ENCODE results near the gene AUTS2. TPM values are rescaled to one million over a fixed set of nuclear protein-coding genes. Genes with fewer than 3 reads are reported as not detected.

The AUTS2 gene
- polyA plus RNA-seq, 3 donors = 0.08 to 0.35 TPM; not detected in 1

DNA sequence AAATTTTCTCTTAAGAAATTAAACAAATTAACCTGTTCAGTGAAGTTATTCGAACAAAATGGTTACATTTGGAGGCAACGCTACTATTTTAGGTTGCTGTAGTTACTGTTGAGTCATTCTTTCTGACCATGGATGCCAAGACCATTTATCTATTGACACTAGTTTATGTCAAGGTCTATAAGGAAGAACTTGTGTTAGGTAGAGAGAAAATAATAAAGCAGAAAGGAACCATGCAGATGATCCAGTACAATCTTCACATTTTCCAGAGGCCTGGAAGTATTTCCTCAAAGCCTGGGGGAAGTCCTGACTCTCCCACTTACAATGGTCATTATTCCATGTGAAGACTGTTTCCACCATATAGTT is 925.7 kb downstream of the AUTS2 start:
- no peaks in the 10 kb centered on the region for H3K27me3 ChIP-seq (ENCODE audit: control insufficient read depth in 2 of 2, insufficient read depth in 2 of 2, low read length in 2 of 2)
- H3K4me2 ChIP-seq (replicated peaks; ENCODE audit: extremely low read depth, low read length, poor library complexity, severe bottlenecking) = no peak overlapping the region
- no peaks in the 10 kb centered on the region for H3K9me3 ChIP-seq (replicated peaks in 1 of 2; ENCODE audit: control insufficient read depth in 1 of 2, insufficient read depth in 1 of 2, low read length in 2 of 2)
- no peaks in the 10 kb centered on the region for H4K20me1 ChIP-seq (ENCODE audit: insufficient read depth, low read length)
- no peak overlapping the region for H2AFZ ChIP-seq (ENCODE audit: insufficient read depth, low read depth, low read length, poor library complexity, severe bottlenecking)
- Mint-ChIP-seq H3K4me1 (no peaks in the 10 kb centered on the region), H3K27ac (no peak overlapping the region), H3K4me3 (no peak overlapping the region), H3K27me3 (ENCODE audit: low read depth in 3 of 3) (no peaks in the 10 kb centered on the region), H3K36me3 (no peaks in the 10 kb centered on the region), H3K9me3 (peaks cover 0 to 11% (median 2%) of the 10 kb centered on the region in 7 donors)
- H3K36me3 ChIP-seq (replicated peaks in 1 of 2; ENCODE audit: control insufficient read depth in 1 of 2, insufficient read depth in 2 of 2, low read length in 2 of 2) = no peaks in the 10 kb centered on the region
- H3K27ac ChIP-seq (ENCODE audit: low read depth in 1 of 2, low read length in 2 of 2) = no peak overlapping the region
- no peak for DNase-seq
- H3K4me1 ChIP-seq (ENCODE audit: control insufficient read depth in 1 of 2, insufficient read depth in 2 of 2, low read length in 2 of 2) = no peaks in the 10 kb centered on the region
- WGBS (ENCODE audit: insufficient coverage) = no CpG with 5 or more reads among the region's 2 CpGs
- intact Hi-C loops (cut with micrococcal nuclease) = no loop called here
- H3K79me2 ChIP-seq (ENCODE audit: insufficient read depth, low read length) = no peaks in the 10 kb centered on the region
- TF ChIP-seq, protein P1, sequence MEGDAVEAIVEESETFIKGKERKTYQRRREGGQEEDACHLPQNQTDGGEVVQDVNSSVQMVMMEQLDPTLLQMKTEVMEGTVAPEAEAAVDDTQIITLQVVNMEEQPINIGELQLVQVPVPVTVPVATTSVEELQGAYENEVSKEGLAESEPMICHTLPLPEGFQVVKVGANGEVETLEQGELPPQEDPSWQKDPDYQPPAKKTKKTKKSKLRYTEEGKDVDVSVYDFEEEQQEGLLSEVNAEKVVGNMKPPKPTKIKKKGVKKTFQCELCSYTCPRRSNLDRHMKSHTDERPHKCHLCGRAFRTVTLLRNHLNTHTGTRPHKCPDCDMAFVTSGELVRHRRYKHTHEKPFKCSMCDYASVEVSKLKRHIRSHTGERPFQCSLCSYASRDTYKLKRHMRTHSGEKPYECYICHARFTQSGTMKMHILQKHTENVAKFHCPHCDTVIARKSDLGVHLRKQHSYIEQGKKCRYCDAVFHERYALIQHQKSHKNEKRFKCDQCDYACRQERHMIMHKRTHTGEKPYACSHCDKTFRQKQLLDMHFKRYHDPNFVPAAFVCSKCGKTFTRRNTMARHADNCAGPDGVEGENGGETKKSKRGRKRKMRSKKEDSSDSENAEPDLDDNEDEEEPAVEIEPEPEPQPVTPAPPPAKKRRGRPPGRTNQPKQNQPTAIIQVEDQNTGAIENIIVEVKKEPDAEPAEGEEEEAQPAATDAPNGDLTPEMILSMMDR (IDR thresholded peaks at IDR 0.05) = no peak
- no peak overlapping the region for H3K9ac ChIP-seq (ENCODE audit: insufficient read depth, low read length, poor library complexity, severe bottlenecking)
- no peak overlapping the region for H3K4me3 ChIP-seq (replicated peaks in 1 of 3; ENCODE audit: low read depth in 2 of 3, low read length in 3 of 3)

DNA sequence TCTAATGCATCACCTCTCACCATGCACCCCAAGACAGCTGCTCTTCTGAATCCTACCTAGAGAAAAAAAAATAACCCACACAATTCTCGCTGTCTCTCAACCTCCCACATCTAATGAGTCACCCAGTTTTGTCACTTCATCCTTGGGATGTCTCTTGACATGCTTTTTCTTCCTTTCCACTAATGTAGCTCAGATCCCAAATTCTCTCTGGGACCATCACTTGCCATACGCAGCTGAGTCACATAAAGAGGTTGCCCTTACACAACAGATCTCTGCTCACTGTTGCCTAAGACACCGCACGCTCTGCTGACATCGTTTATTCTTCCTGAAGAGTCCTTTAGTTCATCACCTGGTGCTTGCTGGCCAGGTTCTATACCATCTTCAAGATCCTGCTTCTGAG is 927.7 kb downstream of the AUTS2 start:
- TF ChIP-seq, protein P1 (IDR thresholded peaks at IDR 0.05) = no peak
- no peak overlapping the region for H3K4me3 ChIP-seq (replicated peaks in 1 of 3; ENCODE audit: low read depth in 2 of 3, low read length in 3 of 3)
- no peaks in the 10 kb centered on the region for H3K79me2 ChIP-seq (ENCODE audit: insufficient read depth, low read length)
- peaks cover 0 to 4% of the 10 kb centered on the region in 2 donors for H3K9me3 ChIP-seq (replicated peaks in 1 of 2; ENCODE audit: control insufficient read depth in 1 of 2, insufficient read depth in 1 of 2, low read length in 2 of 2)
- Mint-ChIP-seq H3K36me3 (no peaks in the 10 kb centered on the region), H3K27ac (no peak overlapping the region), H3K27me3 (ENCODE audit: low read depth in 3 of 3) (no peaks in the 10 kb centered on the region), H3K4me3 (no peak overlapping the region), H3K9me3 (peaks cover 0 to 15% (median 3%) of the 10 kb centered on the region in 7 donors), H3K4me1 (no peaks in the 10 kb centered on the region)
- intact Hi-C loops (cut with micrococcal nuclease) = no loop called here
- H3K27me3 ChIP-seq (ENCODE audit: control insufficient read depth in 2 of 2, insufficient read depth in 2 of 2, low read length in 2 of 2) = no peaks in the 10 kb centered on the region
- H2AFZ ChIP-seq (ENCODE audit: insufficient read depth, low read depth, low read length, poor library complexity, severe bottlenecking) = no peak overlapping the region
- DNase-seq = no peak
- H3K4me1 ChIP-seq (ENCODE audit: control insufficient read depth in 1 of 2, insufficient read depth in 2 of 2, low read length in 2 of 2) = no peaks in the 10 kb centered on the region
- no peak overlapping the region for H3K27ac ChIP-seq (ENCODE audit: low read depth in 1 of 2, low read length in 2 of 2)
- WGBS (ENCODE audit: insufficient coverage) = 86% methylated on average over 5 of the region's 5 CpGs
- no peak overlapping the region for H3K9ac ChIP-seq (ENCODE audit: insufficient read depth, low read length, poor library complexity, severe bottlenecking)
- no peaks in the 10 kb centered on the region for H3K36me3 ChIP-seq (replicated peaks in 1 of 2; ENCODE audit: control insufficient read depth in 1 of 2, insufficient read depth in 2 of 2, low read length in 2 of 2)
- no peaks in the 10 kb centered on the region for H4K20me1 ChIP-seq (ENCODE audit: insufficient read depth, low read length)
- no peak overlapping the region for H3K4me2 ChIP-seq (replicated peaks; ENCODE audit: extremely low read depth, low read length, poor library complexity, severe bottlenecking)

Measured in CD14-positive monocyte (primary cell).